ENCODE measurements around the gene ZNF385D.

GRCh38 chr3:21795152-21795837, 44.3 kb upstream of the ZNF385D start:
- TF ChIP-seq CTCF (conservative IDR thresholded peaks at IDR 0.05; ENCODE audit: low read depth, low read length) = no peak
- no peak for TF ChIP-seq EZH2phosphoT487 (IDR thresholded peaks at IDR 0.05; ENCODE audit: borderline replicate concordance, low read length)
- no peak for TF ChIP-seq EZH2 (IDR thresholded peaks at IDR 0.05; ENCODE audit: low read length, unreplicated experiment)

All from PC-3 (cell line).